Vagina (tissue), 2 donors: ENCODE results near the gene FSTL4. TPM values are rescaled to one million over a fixed set of nuclear protein-coding genes. Genes with fewer than 3 reads are reported as not detected.
A peak's percentile ranks its signal among the peaks of the same experiment; 100 is the strongest.

Source experiments
- DNase-seq, 2 donors: peaks; one replicate each; pipeline ENCODE4 v3.0.0-alpha.2; 2017; ENCODE audit errors: extremely low spot score in 2 of 2
- H3K27ac ChIP-seq: fragments of 200-600 bp; sonication (generic); one replicate; pipeline ENCODE4 v1.5.1; 2019
- H3K27me3 ChIP-seq: fragments of 200-600 bp; sonication (generic); one replicate; pipeline ENCODE4 v1.5.1; 2019
- H3K36me3 ChIP-seq, 2 donors: fragments of 200-600 bp; sonication (generic); one replicate each; pipeline ENCODE4 v1.5.1; 2017 to 2019
- H3K4me1 ChIP-seq: fragments of 200-600 bp; sonication (generic); one replicate; pipeline ENCODE4 v1.5.1; 2019
- H3K4me3 ChIP-seq, 2 donors: fragments of 200-600 bp; sonication (generic); 1 replicate in 1 of 2; 2 replicates in 1 of 2; pipeline ENCODE4 v1.5.1; 2016 to 2019
- H3K9me3 ChIP-seq: fragments of 200-600 bp; sonication (generic); one replicate; pipeline ENCODE4 v1.5.1; 2019
- CTCF ChIP-seq, 3 experiments: fragments of 450-650 bp in 2 of 3; fragments of 200-600 bp in 1 of 3; sonication (generic) in 1 of 3; IDR thresholded peaks; one replicate each; pipeline ENCODE4 v1.5.1; 2017 to 2019; ENCODE audit warnings: antibody characterized with exemption in 3 of 3, mild to moderate bottlenecking in 2 of 3, moderate library complexity in 2 of 3
- POLR2A ChIP-seq, 2 donors: fragments of 450-650 bp; IDR thresholded peaks; one replicate each; pipeline ENCODE4 v1.6.1; 2017; ENCODE audit warnings: antibody characterized with exemption in 2 of 2, mild to moderate bottlenecking in 2 of 2, moderate library complexity in 2 of 2
- POLR2AphosphoS5 ChIP-seq, 2 donors: sonication (generic); formaldehyde crosslinking; IDR thresholded peaks; one replicate each; pipeline ENCODE4 v1.9.0; 2017; ENCODE audit warnings: antibody characterized with exemption in 2 of 2, mild to moderate bottlenecking in 2 of 2, low read depth in 1 of 2; ENCODE audit not compliant: insufficient read depth in 1 of 2
- intact Hi-C: fragments of 100-400 bp; cut with DNase I; formaldehyde crosslinking; loops from one replicate; pipeline ENCODE4 v1.15.1; 2023
- total RNA-seq: library from RNA; depleted of rRNA; stranded (reverse); fragments of >200 nt; gene quantifications from one replicate; pipeline ENCODE4 v1.2.3, GENCODE V29; 2016

Gene FSTL4
- total RNA-seq, 1 donor from 2014 or later: 3.7 TPM

GRCh38 chr5:133653760-133654049, 41.4 kb upstream of the FSTL4 start:
- no peak overlapping the region for H3K27ac ChIP-seq
- no peak for TF ChIP-seq POLR2AphosphoS5 (IDR thresholded peaks at IDR 0.05; ENCODE audit: insufficient read depth in 1 of 2, low read depth in 1 of 2)
- TF ChIP-seq POLR2A (IDR thresholded peaks at IDR 0.05): no peak
- no peak for TF ChIP-seq CTCF (IDR thresholded peaks at IDR 0.05)
- no peak for DNase-seq
- H3K4me1 ChIP-seq: no peaks in the 10 kb centered on the region
- no peaks in the 10 kb centered on the region for H3K9me3 ChIP-seq
- intact Hi-C loops: no loop called here
- H3K27me3 ChIP-seq: no peaks in the 10 kb centered on the region
- no peaks in the 10 kb centered on the region for H3K36me3 ChIP-seq
- H3K4me3 ChIP-seq: no peak overlapping the region

- Histone ChIP-seq H3K27me3 (no peaks in the 10 kb centered on the region), H3K27ac (no peak overlapping the region)
- intact Hi-C loops: no loop called here
Observed at GRCh38 chr5:133652951-133653759, 40.8 kb upstream of the FSTL4 start.

GRCh38 chr5:133644000-133644865, 31.9 kb upstream of the FSTL4 start:
- H3K27ac ChIP-seq: no peak overlapping the region
- H3K36me3 ChIP-seq: no peaks in the 10 kb centered on the region
- DNase-seq: no peak
- intact Hi-C loops: no loop called here
- no peaks in the 10 kb centered on the region for H3K27me3 ChIP-seq
- H3K4me1 ChIP-seq: no peaks in the 10 kb centered on the region
- H3K4me3 ChIP-seq: no peak overlapping the region
- no peaks in the 10 kb centered on the region for H3K9me3 ChIP-seq
- TF ChIP-seq POLR2A (IDR thresholded peaks at IDR 0.05) (no peak), CTCF (IDR thresholded peaks at IDR 0.05) (no peak), POLR2AphosphoS5 (IDR thresholded peaks at IDR 0.05; ENCODE audit: insufficient read depth in 1 of 2, low read depth in 1 of 2) (no peak)

More at GRCh38 chr5:133652951-133653759, 40.8 kb upstream of the FSTL4 start:
- H3K9me3 ChIP-seq: no peaks in the 10 kb centered on the region
- TF ChIP-seq CTCF (IDR thresholded peaks at IDR 0.05): no peak
- no peak for TF ChIP-seq POLR2A (IDR thresholded peaks at IDR 0.05)
- no peak for TF ChIP-seq POLR2AphosphoS5 (IDR thresholded peaks at IDR 0.05; ENCODE audit: insufficient read depth in 1 of 2, low read depth in 1 of 2)
- H3K4me3 ChIP-seq: no peak overlapping the region
- DNase-seq: peak in 1 of 2 donors; percentile 27
- H3K36me3 ChIP-seq: no peaks in the 10 kb centered on the region
- no peaks in the 10 kb centered on the region for H3K4me1 ChIP-seq

GRCh38 chr5:133643365-133643764, 31.0 kb upstream of the FSTL4 start:
- Histone ChIP-seq H3K36me3 (no peaks in the 10 kb centered on the region), H3K4me1 (no peaks in the 10 kb centered on the region), H3K27me3 (no peaks in the 10 kb centered on the region), H3K4me3 (no peak overlapping the region), H3K27ac (no peak overlapping the region), H3K9me3 (no peaks in the 10 kb centered on the region)
- intact Hi-C loops: no loop called here
- DNase-seq: no peak
- TF ChIP-seq CTCF (IDR thresholded peaks at IDR 0.05) (no peak), POLR2AphosphoS5 (IDR thresholded peaks at IDR 0.05; ENCODE audit: insufficient read depth in 1 of 2, low read depth in 1 of 2) (no peak), POLR2A (IDR thresholded peaks at IDR 0.05) (no peak)
